CD4-positive, alpha-beta T cell treated with Interleukin-10 for 1 hour (primary cell): ENCODE results near the gene PIP4K2C.
A peak's percentile ranks its signal among the peaks of the same experiment; 100 is the strongest.
"Not testable (repeated sequence)": the region's sequence is repeated elsewhere in the genome, so short reads cannot be mapped to it uniquely, and the experiment has no call there.

Experiments
- DNase-seq: peaks from one replicate; pipeline ENCODE4 v3.0.0-alpha.2; 2020

Gene PIP4K2C

GRCh38 chr12:57623811-57624390 is 32.9 kb downstream of the PIP4K2C start:
- DNase-seq, result no peak

- no peak for DNase-seq
These were observed 33.6 kb downstream of the PIP4K2C start for GRCh38 chr12:57624441-57625220.

GRCh38 chr12:57625261-57626032 is 34.5 kb downstream of the PIP4K2C start:
- DNase-seq, result no peak

GRCh38 chr12:57626111-57626920 is 35.3 kb downstream of the PIP4K2C start:
- no peak for DNase-seq

GRCh38 chr12:57626921-57627445 is 36.0 kb downstream of the PIP4K2C start:
- no peak for DNase-seq

GRCh38 chr12:57627501-57628279 is 36.7 kb downstream of the PIP4K2C start:
- peak; percentile 27 for DNase-seq

GRCh38 chr12:57628280-57629191 is 37.5 kb downstream of the PIP4K2C start:
- DNase-seq, result no peak

- DNase-seq, result no peak
These were observed 39.0 kb downstream of the PIP4K2C start for GRCh38 chr12:57629897-57630471.

GRCh38 chr12:57630891-57631433 is 40.0 kb downstream of the PIP4K2C start:
- DNase-seq, result no peak

GRCh38 chr12:57631566-57632072 is 40.6 kb downstream of the PIP4K2C start:
- DNase-seq, result no peak

GRCh38 chr12:57632073-57632957 is 41.3 kb downstream of the PIP4K2C start:
- no peak for DNase-seq

GRCh38 chr12:57632958-57633840 is 42.2 kb downstream of the PIP4K2C start, which contains the start of gene B4GALNT1:
B4GALNT1 (minus strand) TSS chr12:57633201; CDS start chr12:57632132, 1,069 bp downstream.
- peak; percentile 68 for DNase-seq

- DNase-seq, result not testable (repeated sequence)
These were observed 45.7 kb downstream of the PIP4K2C start for GRCh38 chr12:57636731-57637130.

GRCh38 chr12:57637364-57637763 is 46.4 kb downstream of the PIP4K2C start:
- no peak for DNase-seq

GRCh38 chr12:57638096-57638495 is 47.1 kb downstream of the PIP4K2C start:
- no peak for DNase-seq

- no peak for DNase-seq
These were observed 49.4 kb downstream of the PIP4K2C start for GRCh38 chr12:57640175-57641042.
